GM13976 (cell line): ENCODE measurements around the gene GPATCH4.

Experiments used
- DNase-seq: peaks from one replicate; pipeline ENCODE4 v3.0.0; 2012; ENCODE audit warnings: low spot score
- in situ Hi-C: fragments of 300-500 bp; cut with MboI; formaldehyde crosslinking; loops from one replicate; pipeline ENCODE4 v1.12.0; 2022; ENCODE audit warnings: low sequenced_read_pairs, mixed read lengths, inconsistent platforms; ENCODE audit not compliant: unreplicated experiment
- TF ChIP-seq, protein P1 (sequence below): IDR thresholded peaks from 2 replicates; pipeline ENCODE4 v1.5.1; 2012; ENCODE audit warnings: borderline replicate concordance, mild to moderate bottlenecking; ENCODE audit not compliant: insufficient read depth; ENCODE audit errors: extremely low read depth, missing control alignments, control extremely low read depth

The GPATCH4 gene

DNA sequence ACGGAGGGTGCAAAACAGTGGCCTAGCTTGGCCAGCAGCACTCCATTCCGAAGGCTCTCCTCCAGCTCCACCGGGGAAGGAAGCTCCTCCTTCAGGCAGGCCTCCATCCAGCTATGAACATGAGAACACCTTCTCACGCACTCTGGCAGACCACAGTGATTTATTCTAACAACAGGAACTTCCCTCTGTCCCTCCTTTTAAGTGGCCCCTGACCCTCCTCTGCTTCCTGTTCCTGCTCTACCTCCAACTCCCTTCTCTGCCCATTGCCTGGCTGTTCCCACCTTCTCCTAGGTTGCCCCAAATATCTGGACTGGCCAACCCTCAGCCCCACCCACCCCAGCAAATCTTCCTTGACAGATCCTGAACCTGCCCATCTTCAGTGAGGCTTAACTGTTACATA lies 34.8 kb downstream of the GPATCH4 start:
- no peak for DNase-seq
- in situ Hi-C loops = loop anchor here (10.0 kb wide), 1 partner anchor 62 kb away; the partner anchor contains the start of gene MEF2D
- TF ChIP-seq, protein P1, sequence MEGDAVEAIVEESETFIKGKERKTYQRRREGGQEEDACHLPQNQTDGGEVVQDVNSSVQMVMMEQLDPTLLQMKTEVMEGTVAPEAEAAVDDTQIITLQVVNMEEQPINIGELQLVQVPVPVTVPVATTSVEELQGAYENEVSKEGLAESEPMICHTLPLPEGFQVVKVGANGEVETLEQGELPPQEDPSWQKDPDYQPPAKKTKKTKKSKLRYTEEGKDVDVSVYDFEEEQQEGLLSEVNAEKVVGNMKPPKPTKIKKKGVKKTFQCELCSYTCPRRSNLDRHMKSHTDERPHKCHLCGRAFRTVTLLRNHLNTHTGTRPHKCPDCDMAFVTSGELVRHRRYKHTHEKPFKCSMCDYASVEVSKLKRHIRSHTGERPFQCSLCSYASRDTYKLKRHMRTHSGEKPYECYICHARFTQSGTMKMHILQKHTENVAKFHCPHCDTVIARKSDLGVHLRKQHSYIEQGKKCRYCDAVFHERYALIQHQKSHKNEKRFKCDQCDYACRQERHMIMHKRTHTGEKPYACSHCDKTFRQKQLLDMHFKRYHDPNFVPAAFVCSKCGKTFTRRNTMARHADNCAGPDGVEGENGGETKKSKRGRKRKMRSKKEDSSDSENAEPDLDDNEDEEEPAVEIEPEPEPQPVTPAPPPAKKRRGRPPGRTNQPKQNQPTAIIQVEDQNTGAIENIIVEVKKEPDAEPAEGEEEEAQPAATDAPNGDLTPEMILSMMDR = no peak

GRCh38 chr1:156565519-156565918 lies 35.8 kb downstream of the GPATCH4 start:
- DNase-seq = no peak
- TF ChIP-seq, protein P1 = no peak
- in situ Hi-C loops = loop anchor here (10.0 kb wide), 1 partner anchor 61 kb away; the partner anchor contains the start of gene MEF2D

- in situ Hi-C loops = loop anchor here (10.0 kb wide), 1 partner anchor 56 kb away; the partner anchor contains the start of gene MEF2D
- no peak for DNase-seq
- TF ChIP-seq, protein P1 = no peak
Measured at GRCh38 chr1:156560585-156561163, 40.6 kb downstream of the GPATCH4 start.

- DNase-seq = no peak
- in situ Hi-C loops = loop anchor here (10.0 kb wide), 1 partner anchor 55 kb away; the partner anchor contains the start of gene MEF2D
- TF ChIP-seq, protein P1 = no peak
Measured at GRCh38 chr1:156559797-156560385, 41.4 kb downstream of the GPATCH4 start.

DNA sequence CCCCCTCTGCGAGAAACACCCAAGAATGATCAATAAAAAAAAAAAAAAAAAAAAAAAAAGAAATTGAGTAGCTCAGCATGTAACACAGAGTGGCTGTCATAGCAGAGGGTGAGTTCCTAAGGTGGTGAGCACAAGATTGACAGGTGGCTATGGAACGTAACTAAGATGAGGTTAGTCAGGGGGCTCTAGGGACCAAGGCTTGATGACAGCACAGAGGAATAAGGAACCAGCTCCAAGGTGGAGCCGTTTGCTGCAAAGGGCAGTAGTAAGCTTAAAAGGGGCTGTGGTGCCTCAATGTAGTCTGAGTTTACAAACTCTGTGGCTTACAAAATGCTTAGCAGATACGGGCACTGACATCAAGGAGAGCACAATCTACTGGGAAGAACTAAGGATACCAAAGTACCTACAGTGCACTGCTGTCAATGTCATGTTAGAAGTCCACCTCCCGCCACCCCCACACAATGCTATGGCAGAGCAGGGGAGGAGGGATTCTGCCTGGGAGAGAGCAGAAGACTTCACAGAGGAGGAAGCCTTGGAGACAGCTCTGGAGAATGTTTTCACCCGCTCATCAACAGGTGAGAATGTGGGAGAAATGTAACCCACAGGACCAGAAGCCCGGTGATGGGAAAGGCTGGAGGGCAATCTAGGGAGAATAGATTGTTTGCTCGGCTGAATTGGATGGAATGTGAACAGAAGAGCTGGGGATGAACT lies 42.0 kb downstream of the GPATCH4 start:
- TF ChIP-seq, protein P1 = no peak
- in situ Hi-C loops = no loop called here
- DNase-seq = no peak

- TF ChIP-seq, protein P1 = no peak
- in situ Hi-C loops = no loop called here
- DNase-seq = no peak
Measured at GRCh38 chr1:156556354-156556753, 44.9 kb downstream of the GPATCH4 start.
